Measurements from ENCODE around the gene TNRC6A.
A peak's percentile ranks its signal among the peaks of the same experiment; 100 is the strongest.
"Not testable (repeated sequence)": the region's sequence is repeated elsewhere in the genome, so short reads cannot be mapped to it uniquely, and the experiment has no call there.

Gene TNRC6A

GRCh38 chr16:24749872-24750271 is 20.4 kb downstream of the TNRC6A start:
- DNase-seq: not testable (repeated sequence)

DNA sequence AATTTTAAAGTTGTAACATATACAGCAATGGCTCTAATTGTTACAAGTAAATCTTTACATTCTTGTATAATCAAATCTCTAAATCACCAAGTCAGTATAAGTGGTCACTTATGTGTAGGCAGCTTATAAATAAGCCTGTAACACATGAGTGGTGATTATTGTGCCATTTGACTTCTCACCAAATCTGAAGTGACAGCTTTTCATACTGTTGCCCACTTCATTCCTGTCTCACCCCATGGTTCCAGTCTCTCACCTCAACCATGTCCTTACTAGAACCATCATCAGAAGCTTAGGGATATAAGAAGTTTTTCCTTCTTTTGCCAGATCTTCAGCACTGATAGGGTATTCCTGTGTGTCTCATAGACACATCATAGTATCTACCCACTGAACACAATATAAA is 23.5 kb downstream of the TNRC6A start:
- DNase-seq: no peak
- intact Hi-C loops (cut with DNase I): no loop called here

More at GRCh38 chr16:24749872-24750271, 20.4 kb downstream of the TNRC6A start:
- intact Hi-C loops (cut with DNase I): not testable (repeated sequence)

DNA sequence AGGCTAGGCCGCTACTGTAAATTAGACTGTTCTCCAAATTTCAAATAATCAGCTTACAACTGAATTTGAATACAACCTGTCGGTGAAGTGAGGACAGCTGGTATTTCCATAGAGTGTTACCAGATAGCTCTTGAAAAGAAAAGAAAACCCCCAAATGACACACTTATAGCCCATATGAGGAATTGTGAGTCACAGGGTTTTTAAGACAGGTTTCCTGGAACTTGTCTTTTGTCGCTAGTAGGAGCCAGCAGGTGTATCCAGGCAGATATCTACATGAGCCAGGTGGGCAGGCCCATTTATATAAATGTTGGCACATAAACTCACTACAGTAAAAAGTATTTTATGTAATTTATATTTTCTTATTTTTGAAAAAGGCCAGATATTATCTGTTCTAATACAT is 24.0 kb downstream of the TNRC6A start:
- intact Hi-C loops (cut with DNase I): no loop called here
- no peak for DNase-seq

- DNase-seq: no peak
Measured at GRCh38 chr16:24754543-24754942, 25.1 kb downstream of the TNRC6A start.

GRCh38 chr16:24755201-24755874 is 25.9 kb downstream of the TNRC6A start:
- intact Hi-C loops (cut with DNase I): no loop called here
- DNase-seq: no peak

More at GRCh38 chr16:24754543-24754942, 25.1 kb downstream of the TNRC6A start:
- intact Hi-C loops (cut with DNase I): no loop called here

GRCh38 chr16:24758373-24758772 is 28.9 kb downstream of the TNRC6A start:
- intact Hi-C loops (cut with DNase I): no loop called here
- no peak for DNase-seq

GRCh38 chr16:24759006-24759405 is 29.6 kb downstream of the TNRC6A start:
- no peak for DNase-seq
- intact Hi-C loops (cut with DNase I): no loop called here

GRCh38 chr16:24761526-24761925 is 32.1 kb downstream of the TNRC6A start:
- DNase-seq: no peak
- intact Hi-C loops (cut with DNase I): no loop called here

DNA sequence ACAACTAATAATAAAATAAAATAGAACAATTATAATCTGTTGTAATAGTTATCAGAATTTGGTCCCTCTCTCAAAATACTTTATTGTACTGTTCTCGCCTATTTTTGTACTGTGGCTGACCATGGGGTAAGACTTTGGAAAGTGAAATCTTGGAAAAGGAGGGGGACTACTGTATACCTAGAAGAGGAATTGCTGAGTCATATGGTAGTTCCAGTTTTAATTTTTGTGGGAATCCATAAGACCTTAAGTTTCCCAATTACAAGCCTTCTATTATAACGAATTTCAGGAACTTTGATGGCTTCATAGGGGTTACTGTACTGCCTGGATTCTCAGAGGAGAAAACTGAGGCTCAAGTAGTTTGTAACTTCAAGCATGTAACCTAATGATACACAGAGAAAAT is 35.5 kb downstream of the TNRC6A start:
- intact Hi-C loops (cut with DNase I): no loop called here
- DNase-seq: no peak

GRCh38 chr16:24766057-24766456 is 36.6 kb downstream of the TNRC6A start:
- intact Hi-C loops (cut with DNase I): no loop called here

DNA sequence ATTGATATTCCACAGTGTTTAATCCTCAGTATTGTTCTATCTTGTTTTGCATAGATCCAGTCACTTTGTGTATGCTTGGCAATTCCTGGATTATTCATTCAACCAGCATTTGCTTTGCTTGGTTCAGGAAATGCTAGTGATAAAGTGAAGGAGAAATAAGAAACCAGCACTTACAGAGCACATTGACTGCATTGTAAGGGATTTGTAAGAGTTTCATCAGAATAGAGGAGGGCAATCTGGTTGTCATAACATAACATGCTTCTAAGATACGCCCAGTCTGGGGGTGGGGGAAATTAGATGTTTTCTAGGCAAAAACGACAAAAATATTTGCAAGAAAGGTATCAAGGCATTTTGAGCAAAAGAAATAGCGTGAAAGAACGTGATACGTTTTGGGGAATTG is 40.4 kb downstream of the TNRC6A start:
- intact Hi-C loops (cut with DNase I): no loop called here
- DNase-seq: no peak

More at GRCh38 chr16:24766057-24766456, 36.6 kb downstream of the TNRC6A start:
- DNase-seq: no peak

- intact Hi-C loops (cut with DNase I): no loop called here
- DNase-seq: no peak
Measured at GRCh38 chr16:24771132-24771778, 41.8 kb downstream of the TNRC6A start.

- no peak for DNase-seq
- intact Hi-C loops (cut with DNase I): no loop called here
Measured at GRCh38 chr16:24771779-24772157, 42.3 kb downstream of the TNRC6A start.

- DNase-seq: no peak
- intact Hi-C loops (cut with DNase I): no loop called here
Measured at GRCh38 chr16:24773771-24774427, 44.4 kb downstream of the TNRC6A start.

- DNase-seq: no peak
- intact Hi-C loops (cut with DNase I): no loop called here
Measured at GRCh38 chr16:24774510-24774909, 45.1 kb downstream of the TNRC6A start.

GRCh38 chr16:24775455-24775854 is 46.0 kb downstream of the TNRC6A start:
- intact Hi-C loops (cut with DNase I): no loop called here
- no peak for DNase-seq

GRCh38 chr16:24776501-24777220 is 47.2 kb downstream of the TNRC6A start:
- DNase-seq: peak in 14 of 42 donors; percentile 3 to 56 (median 21)
- intact Hi-C loops (cut with DNase I): no loop called here

DNA sequence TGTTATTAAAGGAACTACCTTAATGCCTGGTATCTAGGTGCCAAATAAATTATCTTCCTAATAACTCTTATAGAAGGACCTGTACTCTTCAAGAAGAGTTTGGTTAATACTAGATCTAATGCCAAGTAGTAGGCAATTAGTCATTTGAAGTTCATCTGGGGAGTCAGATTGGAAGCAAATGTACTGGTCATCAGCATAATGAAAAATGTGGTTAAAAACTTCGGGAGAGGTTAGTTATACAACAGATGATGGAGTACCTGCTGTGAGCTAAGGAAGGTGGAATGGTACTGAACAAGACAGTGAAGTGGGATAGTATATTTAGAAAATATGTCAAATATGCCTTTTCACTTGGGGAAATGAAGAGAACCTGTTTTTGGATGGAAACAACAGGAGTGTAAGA is 49.2 kb downstream of the TNRC6A start:
- DNase-seq: no peak
- intact Hi-C loops (cut with DNase I): no loop called here

DNA sequence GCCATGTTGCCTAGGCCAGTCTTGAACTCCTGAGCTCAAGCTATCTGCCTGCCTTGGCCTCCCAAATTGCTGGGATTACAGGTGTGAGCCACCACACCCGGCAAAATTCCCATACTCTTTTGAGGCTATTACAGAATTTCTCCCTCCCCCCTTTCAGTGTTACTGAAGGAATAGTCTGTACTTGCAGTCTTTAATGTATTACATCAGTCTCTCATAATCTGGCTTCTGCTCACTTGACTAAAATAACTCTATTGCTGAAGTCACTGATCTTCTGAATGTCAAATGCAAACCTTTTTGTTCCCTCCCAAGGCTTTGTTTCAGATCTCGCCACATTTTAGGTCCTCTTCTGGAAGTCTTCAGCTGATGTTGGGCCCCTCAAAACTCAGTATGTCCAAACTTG is 51.8 kb downstream of the TNRC6A start:
- intact Hi-C loops (cut with DNase I): no loop called here
- DNase-seq: no peak

DNA sequence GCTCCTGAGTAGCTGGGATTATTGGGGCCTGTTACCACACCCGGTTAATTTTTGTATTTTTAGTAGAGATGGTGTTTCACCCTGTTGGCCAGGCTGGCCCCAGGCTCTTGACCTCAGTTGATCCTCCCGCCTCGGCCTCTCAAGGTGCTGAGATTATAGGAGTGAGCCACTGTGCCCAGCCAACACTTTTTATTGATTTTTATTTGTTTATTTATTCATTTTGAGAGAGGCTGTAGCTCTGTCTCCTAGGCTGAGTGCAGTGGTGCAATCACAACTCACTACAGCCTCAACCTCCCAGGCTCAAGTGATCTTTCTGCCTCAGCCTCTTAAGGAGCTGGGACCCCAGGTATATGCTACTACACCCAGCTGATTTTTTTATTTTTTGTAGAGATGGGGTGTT is 54.7 kb downstream of the TNRC6A start:
- intact Hi-C loops (cut with DNase I): no loop called here

More for the DNA sequence above, 54.7 kb downstream of the TNRC6A start:
- DNase-seq: no peak
